Panc1 (cell line): ENCODE data around the gene GJA3.

ENCODE experiments used
- CTCF ChIP-seq: fragments of 450-650 bp; IDR thresholded peaks from 2 replicates; pipeline ENCODE4 v1.5.1; 2017; ENCODE audit warnings: mild to moderate bottlenecking
- POLR2AphosphoS5 ChIP-seq: IDR thresholded peaks from 2 replicates; pipeline ENCODE4 v1.6.1; 2012; ENCODE audit warnings: mild to moderate bottlenecking, low read depth, low read length, moderate library complexity
- REST ChIP-seq, 2 experiments: IDR thresholded peaks; 2 replicates each; pipeline ENCODE4 v1.6.1; 2011 to 2012; ENCODE audit warnings: low read depth in 2 of 2, control low read depth in 1 of 2, low read length in 1 of 2, mild to moderate bottlenecking in 1 of 2, moderate library complexity in 1 of 2; ENCODE audit not compliant: insufficient read depth in 1 of 2
- SIN3A ChIP-seq: IDR thresholded peaks from 2 replicates; pipeline ENCODE4 v1.6.1; 2012; ENCODE audit warnings: low read depth, mild to moderate bottlenecking, low read length, moderate library complexity, borderline replicate concordance; ENCODE audit not compliant: insufficient read depth

- TF ChIP-seq CTCF (no peak), POLR2AphosphoS5 (no peak), REST (IDR thresholded peaks at IDR 0.05; ENCODE audit: insufficient read depth in 1 of 2, low read depth in 2 of 2, low read length in 1 of 2) (no peak), SIN3A (no peak)
Observed at GRCh38 chr13:20142023-20142926, 18.6 kb downstream of the GJA3 start.
